ENCODE results near the gene WDR76.

The WDR76 gene

DNA sequence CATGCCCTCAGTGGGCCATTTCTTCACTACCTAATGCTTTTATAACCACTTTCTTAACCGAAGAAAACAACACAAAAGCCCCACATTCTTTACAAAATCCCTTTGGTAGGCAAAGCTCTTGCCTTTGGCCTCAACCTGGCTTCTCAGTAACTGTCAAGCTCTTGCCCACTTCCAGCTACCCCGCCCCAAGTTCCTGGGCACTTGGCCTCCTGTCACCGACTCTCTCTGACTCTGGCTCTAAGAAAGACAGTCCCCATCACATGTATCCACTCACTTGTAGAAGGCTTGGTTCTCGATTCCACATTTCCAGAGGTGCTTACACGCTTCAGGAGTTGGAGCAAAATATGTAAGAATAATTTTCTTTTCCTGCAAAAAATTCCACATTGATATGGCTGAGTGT lies 61.1 kb downstream of the WDR76 start:
- no peak overlapping the region for H3K4me3 ChIP-seq (ENCODE audit: control insufficient read depth, low read depth, low read length)
- no peak for DNase-seq (ENCODE audit: low read depth)
- TF ChIP-seq, protein P1, sequence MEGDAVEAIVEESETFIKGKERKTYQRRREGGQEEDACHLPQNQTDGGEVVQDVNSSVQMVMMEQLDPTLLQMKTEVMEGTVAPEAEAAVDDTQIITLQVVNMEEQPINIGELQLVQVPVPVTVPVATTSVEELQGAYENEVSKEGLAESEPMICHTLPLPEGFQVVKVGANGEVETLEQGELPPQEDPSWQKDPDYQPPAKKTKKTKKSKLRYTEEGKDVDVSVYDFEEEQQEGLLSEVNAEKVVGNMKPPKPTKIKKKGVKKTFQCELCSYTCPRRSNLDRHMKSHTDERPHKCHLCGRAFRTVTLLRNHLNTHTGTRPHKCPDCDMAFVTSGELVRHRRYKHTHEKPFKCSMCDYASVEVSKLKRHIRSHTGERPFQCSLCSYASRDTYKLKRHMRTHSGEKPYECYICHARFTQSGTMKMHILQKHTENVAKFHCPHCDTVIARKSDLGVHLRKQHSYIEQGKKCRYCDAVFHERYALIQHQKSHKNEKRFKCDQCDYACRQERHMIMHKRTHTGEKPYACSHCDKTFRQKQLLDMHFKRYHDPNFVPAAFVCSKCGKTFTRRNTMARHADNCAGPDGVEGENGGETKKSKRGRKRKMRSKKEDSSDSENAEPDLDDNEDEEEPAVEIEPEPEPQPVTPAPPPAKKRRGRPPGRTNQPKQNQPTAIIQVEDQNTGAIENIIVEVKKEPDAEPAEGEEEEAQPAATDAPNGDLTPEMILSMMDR (conservative IDR thresholded peaks at IDR 0.05; ENCODE audit: control insufficient read depth, insufficient read depth, low read depth, low read length), result no peak

DNA sequence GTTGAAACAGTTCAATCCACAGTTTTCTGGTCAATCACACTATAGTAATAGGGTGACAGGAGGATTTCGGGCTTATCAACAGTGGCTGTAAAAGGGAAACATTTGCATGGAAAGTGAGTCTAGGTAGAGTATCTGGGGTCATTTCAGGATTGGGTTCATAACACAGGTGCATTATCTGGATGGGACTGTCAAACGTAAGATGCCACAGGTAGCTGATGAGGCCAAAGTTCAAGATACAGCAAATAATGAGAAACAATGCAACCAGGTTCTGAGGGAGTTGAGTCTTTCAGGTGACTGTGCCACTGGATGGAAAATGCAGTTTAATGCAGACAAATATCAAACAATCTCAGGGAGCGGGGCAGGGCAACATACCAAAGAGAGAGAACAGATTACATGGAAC lies 62.2 kb downstream of the WDR76 start:
- H3K4me3 ChIP-seq (ENCODE audit: control insufficient read depth, low read depth, low read length), result no peak overlapping the region
- TF ChIP-seq, protein P1 (conservative IDR thresholded peaks at IDR 0.05; ENCODE audit: control insufficient read depth, insufficient read depth, low read depth, low read length), result no peak
- no peak for DNase-seq (ENCODE audit: low read depth)

DNA sequence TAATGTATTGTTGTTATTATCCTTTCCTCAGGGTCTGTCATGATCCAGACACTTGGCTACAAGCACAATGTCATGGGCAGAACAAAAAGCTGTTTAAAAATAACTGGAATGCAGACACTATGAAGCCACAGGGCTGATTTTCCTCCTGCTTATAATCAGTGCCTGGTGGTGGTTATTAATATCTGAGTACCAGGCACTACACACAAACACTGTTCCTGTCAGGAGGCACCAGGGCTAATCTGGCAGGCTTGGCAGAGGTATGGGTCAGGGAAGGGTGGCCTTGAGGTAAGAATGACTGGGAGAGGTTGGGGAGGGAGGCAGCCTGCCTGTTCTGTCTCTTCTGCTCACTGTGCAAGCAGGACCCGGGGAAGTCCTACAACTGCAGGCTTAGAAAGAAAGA lies 67.2 kb downstream of the WDR76 start:
- TF ChIP-seq, protein P1 (conservative IDR thresholded peaks at IDR 0.05; ENCODE audit: control insufficient read depth, insufficient read depth, low read depth, low read length), result no peak
- no peak overlapping the region for H3K4me3 ChIP-seq (ENCODE audit: control insufficient read depth, low read depth, low read length)
- DNase-seq (ENCODE audit: low read depth), result no peak

DNA sequence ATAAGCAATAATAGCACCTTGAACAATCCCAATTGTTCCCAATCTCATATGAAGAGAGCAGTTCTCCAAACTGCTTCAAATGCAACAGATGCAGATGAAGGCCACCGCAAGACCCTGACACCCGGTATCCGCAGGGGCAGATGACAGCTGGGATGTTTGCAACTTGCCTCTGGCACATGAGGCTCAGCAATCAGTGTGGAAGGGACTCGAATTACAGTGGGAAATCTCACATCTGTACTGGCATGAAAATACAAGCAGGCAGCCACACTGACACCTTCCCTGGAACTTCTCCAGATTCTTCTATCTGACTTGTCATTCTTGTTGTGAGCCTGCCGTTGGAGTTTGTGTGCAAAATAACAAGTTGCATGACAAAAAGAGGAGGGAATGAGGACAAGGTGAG lies 68.8 kb downstream of the WDR76 start:
- no peak overlapping the region for H3K4me3 ChIP-seq (ENCODE audit: control insufficient read depth, low read depth, low read length)
- DNase-seq (ENCODE audit: low read depth), result no peak
- TF ChIP-seq, protein P1 (conservative IDR thresholded peaks at IDR 0.05; ENCODE audit: control insufficient read depth, insufficient read depth, low read depth, low read length), result no peak

DNA sequence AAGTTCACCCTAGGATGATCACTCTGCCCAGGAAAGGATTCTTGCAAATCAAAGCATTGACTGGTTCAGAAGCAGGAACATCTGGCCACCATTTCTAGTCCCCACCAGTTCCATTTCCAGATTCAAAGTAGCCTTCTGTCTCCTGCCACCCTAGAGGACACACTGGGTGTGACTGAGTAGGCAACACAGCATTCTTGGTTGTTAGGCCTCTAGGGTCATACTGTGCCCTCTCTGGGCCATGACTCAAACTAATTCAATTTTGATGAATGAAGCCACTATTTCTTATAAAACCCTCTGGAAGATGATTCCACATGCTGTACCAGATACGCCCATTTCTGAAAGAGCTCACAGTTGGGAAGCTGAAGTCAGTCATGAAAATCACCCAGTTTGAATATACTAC lies 69.7 kb downstream of the WDR76 start:
- TF ChIP-seq, protein P1 (conservative IDR thresholded peaks at IDR 0.05; ENCODE audit: control insufficient read depth, insufficient read depth, low read depth, low read length), result no peak
- DNase-seq (ENCODE audit: low read depth), result no peak
- H3K4me3 ChIP-seq (ENCODE audit: control insufficient read depth, low read depth, low read length), result no peak overlapping the region

DNA sequence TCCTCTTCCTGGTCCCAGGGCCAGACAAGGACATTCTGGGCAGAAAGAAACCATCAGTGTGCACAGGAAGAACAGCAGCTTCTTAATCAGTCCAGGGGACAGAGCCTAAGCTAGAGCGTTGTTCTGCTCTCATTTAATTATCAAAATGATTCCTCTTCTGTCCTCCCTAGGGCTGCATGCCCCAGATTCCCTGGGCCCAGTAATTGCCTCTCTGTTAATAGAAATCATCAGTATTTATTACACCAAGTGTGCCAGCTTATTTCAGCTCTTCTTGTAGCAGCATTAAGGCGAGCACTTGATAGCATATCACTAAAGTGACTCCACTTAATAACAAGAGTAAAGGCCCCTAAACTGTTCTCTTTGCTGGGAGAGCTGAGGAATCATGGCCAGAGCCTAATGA lies 72.1 kb downstream of the WDR76 start:
- no peak for DNase-seq (ENCODE audit: low read depth)
- TF ChIP-seq, protein P1 (conservative IDR thresholded peaks at IDR 0.05; ENCODE audit: control insufficient read depth, insufficient read depth, low read depth, low read length), result no peak
- H3K4me3 ChIP-seq (ENCODE audit: control insufficient read depth, low read depth, low read length), result no peak overlapping the region

DNA sequence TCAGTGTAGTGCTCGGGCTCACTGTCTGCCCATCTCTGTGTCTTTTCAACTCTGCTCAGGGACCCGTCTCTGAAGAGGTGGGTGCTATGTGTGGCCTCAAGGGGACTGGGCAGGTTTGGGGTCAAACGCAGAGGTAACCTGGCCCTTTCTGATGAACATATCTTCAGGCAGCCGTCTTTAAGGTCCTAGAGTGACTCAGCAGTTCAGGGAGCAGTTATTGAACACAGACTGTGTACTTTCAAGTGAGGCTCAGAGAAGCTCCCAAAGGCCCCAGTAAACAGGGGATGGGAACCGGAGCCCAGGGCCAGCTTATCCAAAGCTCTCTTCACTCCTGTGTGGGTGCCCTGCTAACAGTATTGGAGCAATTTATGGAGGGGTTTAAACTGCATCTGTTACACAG lies 73.1 kb downstream of the WDR76 start:
- TF ChIP-seq, protein P1 (conservative IDR thresholded peaks at IDR 0.05; ENCODE audit: control insufficient read depth, insufficient read depth, low read depth, low read length), result no peak
- no peak for DNase-seq (ENCODE audit: low read depth)
- H3K4me3 ChIP-seq (ENCODE audit: control insufficient read depth, low read depth, low read length), result no peak overlapping the region

Measured in fibroblast of mammary gland (primary cell).